Stimulated activated CD4-positive, alpha-beta T cell treated with anti-CD3 and anti-CD28 coated beads, Interleukin-4, amount 100 ng/mL, for 48 hours (primary cell): ENCODE data around the gene MYT1.
"Not testable (repeated sequence)": the region's sequence is repeated elsewhere in the genome, so short reads cannot be mapped to it uniquely, and the experiment has no call there.

Experiments
- DNase-seq, 2 donors: peaks; one replicate each; pipeline ENCODE4 v3.0.0-alpha.2; 2020; ENCODE audit warnings: low read depth in 2 of 2

The MYT1 gene

GRCh38 chr20:64166721-64167615, 2.7 kb downstream of the MYT1 start:
- no peak for DNase-seq

GRCh38 chr20:64167676-64168075, 3.4 kb downstream of the MYT1 start:
- DNase-seq = no peak

GRCh38 chr20:64168381-64169090, 4.3 kb downstream of the MYT1 start:
- DNase-seq = no peak

GRCh38 chr20:64169091-64169560, 4.9 kb downstream of the MYT1 start:
- no peak for DNase-seq

- DNase-seq = no peak
These were observed 7.0 kb downstream of the MYT1 start for GRCh38 chr20:64171211-64171610.

GRCh38 chr20:64173116-64173515, 8.9 kb downstream of the MYT1 start:
- no peak for DNase-seq

GRCh38 chr20:64176551-64176950, 12.3 kb downstream of the MYT1 start:
- DNase-seq = no peak

GRCh38 chr20:64176971-64177370, 12.7 kb downstream of the MYT1 start:
- no peak for DNase-seq

- DNase-seq = no peak
These were observed 13.1 kb downstream of the MYT1 start for GRCh38 chr20:64177384-64177783.

GRCh38 chr20:64177787-64178186, 13.5 kb downstream of the MYT1 start:
- DNase-seq = no peak

GRCh38 chr20:64178925-64179324, 14.7 kb downstream of the MYT1 start:
- DNase-seq = not testable (repeated sequence)

- DNase-seq = no peak
These were observed 15.6 kb downstream of the MYT1 start for GRCh38 chr20:64179805-64180204.

GRCh38 chr20:64180673-64181072, 16.4 kb downstream of the MYT1 start:
- no peak for DNase-seq

GRCh38 chr20:64181391-64181790, 17.1 kb downstream of the MYT1 start:
- no peak for DNase-seq

- DNase-seq = no peak
These were observed 18.1 kb downstream of the MYT1 start for GRCh38 chr20:64182146-64182865.

GRCh38 chr20:64183313-64183712, 19.1 kb downstream of the MYT1 start:
- no peak for DNase-seq

- DNase-seq = no peak
These were observed 20.5 kb downstream of the MYT1 start for GRCh38 chr20:64184795-64185194.

- no peak for DNase-seq
These were observed 21.1 kb downstream of the MYT1 start for GRCh38 chr20:64185276-64185900.

- DNase-seq = no peak
These were observed 21.9 kb downstream of the MYT1 start for GRCh38 chr20:64186071-64186598.

- DNase-seq = not testable (repeated sequence)
These were observed 23.0 kb downstream of the MYT1 start for GRCh38 chr20:64187213-64187612.

GRCh38 chr20:64188091-64188490, 23.8 kb downstream of the MYT1 start:
- no peak for DNase-seq
